Right atrium auricular region (tissue), 2 donors: ENCODE data around the gene MPRIP. TPM values are rescaled to one million over a fixed set of nuclear protein-coding genes. Genes with fewer than 3 reads are reported as not detected.

Source experiments
- DNase-seq: peaks from one replicate; pipeline ENCODE4 v3.0.0-alpha.2; 2019; ENCODE audit warnings: low spot score
- H3K27ac ChIP-seq, 2 donors: fragments of 200-600 bp; sonication (generic); 1 replicate in 1 of 2; 2 replicates in 1 of 2; pipeline ENCODE4 v1.5.1; 2016 to 2019
- H3K27me3 ChIP-seq, 2 donors: fragments of 200-600 bp; sonication (generic); one replicate each; pipeline versions ENCODE4 v1.5.1 to v1.6.0; 2017 to 2019
- H3K36me3 ChIP-seq: fragments of 200-600 bp; sonication (generic); one replicate; pipeline ENCODE4 v1.5.1; 2016
- H3K4me1 ChIP-seq, 2 donors: fragments of 200-600 bp; sonication (generic); one replicate each; pipeline versions ENCODE4 v1.5.1 to v1.6.0; 2017 to 2019
- H3K4me3 ChIP-seq, 2 donors: fragments of 200-600 bp; sonication (generic); 1 replicate in 1 of 2; 2 replicates in 1 of 2; pipeline ENCODE4 v1.5.1; 2017 to 2019; ENCODE audit warnings: mild to moderate bottlenecking in 1 of 2, moderate library complexity in 1 of 2
- H3K9me3 ChIP-seq, 2 donors: fragments of 200-600 bp; sonication (generic); one replicate each; pipeline ENCODE4 v1.5.1; 2019
- CTCF ChIP-seq, 2 donors: fragments of 200-600 bp; sonication (generic); IDR thresholded peaks; one replicate each; pipeline ENCODE4 v1.5.1; 2019; ENCODE audit warnings: antibody characterized with exemption in 2 of 2
- total RNA-seq, 2 donors: library from RNA; depleted of rRNA; stranded (reverse); fragments of >200 nt; gene quantifications; one replicate each; pipeline ENCODE4 v1.1.0, GENCODE V29; 2016

MPRIP gene
- total RNA-seq, 2 donors from 2014 or later, result 102 to 145 TPM

DNA sequence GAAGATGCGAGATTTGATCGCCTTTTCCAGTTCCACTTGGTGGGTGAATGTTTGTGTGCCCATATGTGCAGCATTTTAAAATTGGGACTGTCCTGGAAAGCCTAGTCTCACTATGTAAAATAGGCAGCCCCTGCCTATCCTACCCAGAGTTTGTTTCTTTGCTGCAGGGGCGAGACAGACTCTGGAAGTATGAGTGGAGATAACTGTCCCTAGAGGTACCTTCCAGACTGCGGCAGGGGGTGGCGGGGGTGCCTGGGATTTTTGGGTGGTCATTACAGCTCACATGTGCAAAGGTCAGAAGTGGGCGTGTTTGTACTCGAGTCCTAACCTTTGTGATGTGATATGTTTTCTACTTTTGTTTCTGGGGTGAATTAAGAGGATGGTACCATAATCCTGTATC is 36.6 kb downstream of the MPRIP start:
- H3K36me3 ChIP-seq, result peaks cover 31% of the 10 kb centered on the region
- H3K27ac ChIP-seq, result no peak overlapping the region
- H3K9me3 ChIP-seq, result no peaks in the 10 kb centered on the region
- no peaks in the 10 kb centered on the region for H3K27me3 ChIP-seq
- peaks cover 0 to 71% of the 10 kb centered on the region in 2 donors for H3K4me1 ChIP-seq
- no peak overlapping the region for H3K4me3 ChIP-seq
- no peak for DNase-seq
- TF ChIP-seq CTCF (IDR thresholded peaks at IDR 0.05), result no peak

DNA sequence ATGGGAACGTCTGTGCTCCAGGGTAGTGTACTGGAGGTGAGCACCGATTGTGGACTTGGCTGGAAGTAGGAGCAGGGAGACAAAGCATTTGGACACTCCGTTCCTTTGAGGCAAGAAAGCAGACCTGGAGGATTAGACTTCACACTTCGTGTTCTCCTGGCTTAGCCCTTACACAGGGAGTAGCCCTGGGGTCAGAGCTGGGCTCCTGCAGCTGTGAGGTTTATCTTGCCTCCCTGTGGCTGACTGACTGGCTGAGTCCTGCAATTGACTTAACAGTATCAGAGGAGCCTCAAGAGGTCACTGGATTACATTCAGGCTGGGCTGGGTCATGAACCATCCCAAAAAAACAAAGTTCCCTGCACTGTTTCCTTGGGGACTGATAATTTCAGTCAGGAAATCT is 37.1 kb downstream of the MPRIP start:
- peak overlapping the region; percentile 43 to 60 for H3K27ac ChIP-seq
- TF ChIP-seq CTCF (IDR thresholded peaks at IDR 0.05), result no peak

DNA sequence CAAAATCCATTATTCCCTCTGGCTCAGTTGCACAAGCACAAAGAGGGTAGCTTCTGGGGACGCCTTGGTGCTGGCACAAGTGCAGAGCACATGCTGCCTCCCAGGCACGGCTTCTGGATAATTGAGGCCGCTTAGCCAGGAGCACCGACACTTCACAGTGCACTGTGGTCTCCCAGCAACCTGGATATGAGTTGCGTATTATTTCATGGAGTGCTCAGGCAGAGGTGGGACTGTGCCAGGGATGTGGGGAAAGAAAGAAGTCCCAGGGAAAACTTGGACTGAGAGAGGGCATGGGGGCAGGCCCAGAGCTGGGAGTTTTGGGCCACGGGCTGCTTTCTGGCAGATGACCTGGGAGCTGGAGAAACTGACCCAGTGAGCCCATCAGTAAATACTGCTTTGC is 37.5 kb downstream of the MPRIP start:
- H3K27me3 ChIP-seq, result no peaks in the 10 kb centered on the region
- no peak for TF ChIP-seq CTCF (IDR thresholded peaks at IDR 0.05)
- H3K9me3 ChIP-seq, result no peaks in the 10 kb centered on the region
- H3K4me3 ChIP-seq, result no peak overlapping the region
- H3K36me3 ChIP-seq, result peaks cover 41% of the 10 kb centered on the region
- no peak for DNase-seq
- peaks cover 0 to 61% of the 10 kb centered on the region in 2 donors for H3K4me1 ChIP-seq
- H3K27ac ChIP-seq, result peak overlapping the region; percentile 43 to 60

More for the DNA sequence above, 37.1 kb downstream of the MPRIP start:
- Histone ChIP-seq H3K27me3 (no peaks in the 10 kb centered on the region), H3K4me1 (peaks cover 0 to 65% of the 10 kb centered on the region in 2 donors), H3K9me3 (no peaks in the 10 kb centered on the region), H3K36me3 (peaks cover 36% of the 10 kb centered on the region), H3K4me3 (no peak overlapping the region)
- no peak for DNase-seq

GRCh38 chr17:17080181-17080631 is 37.9 kb downstream of the MPRIP start:
- Histone ChIP-seq H3K27ac (peak overlapping the region; percentile 43 to 60), H3K36me3 (peaks cover 44% of the 10 kb centered on the region), H3K4me1 (peaks cover 0 to 57% of the 10 kb centered on the region in 2 donors), H3K27me3 (no peaks in the 10 kb centered on the region), H3K4me3 (no peak overlapping the region), H3K9me3 (no peaks in the 10 kb centered on the region)
- no peak for TF ChIP-seq CTCF (IDR thresholded peaks at IDR 0.05)
- DNase-seq, result no peak

GRCh38 chr17:17080781-17081180 is 38.5 kb downstream of the MPRIP start:
- no peak for TF ChIP-seq CTCF (IDR thresholded peaks at IDR 0.05)
- Histone ChIP-seq H3K27ac (no peak overlapping the region), H3K27me3 (no peaks in the 10 kb centered on the region), H3K36me3 (peaks cover 44% of the 10 kb centered on the region), H3K4me1 (peaks cover 0 to 51% of the 10 kb centered on the region in 2 donors), H3K9me3 (no peaks in the 10 kb centered on the region), H3K4me3 (no peak overlapping the region)
- DNase-seq, result no peak

GRCh38 chr17:17081304-17081940 is 39.2 kb downstream of the MPRIP start:
- peaks cover 0 to 45% of the 10 kb centered on the region in 2 donors for H3K4me1 ChIP-seq
- no peaks in the 10 kb centered on the region for H3K9me3 ChIP-seq
- H3K4me3 ChIP-seq, result no peak overlapping the region
- no peaks in the 10 kb centered on the region for H3K27me3 ChIP-seq
- H3K27ac ChIP-seq, result no peak overlapping the region
- no peak for TF ChIP-seq CTCF (IDR thresholded peaks at IDR 0.05)
- peaks cover 39% of the 10 kb centered on the region for H3K36me3 ChIP-seq
- DNase-seq, result no peak
